HG03039 (cell line): ENCODE data around the gene ZNF496.
"Not testable (repeated sequence)": the region's sequence is repeated elsewhere in the genome, so short reads cannot be mapped to it uniquely, and the experiment has no call there.

Experiments used
- ATAC-seq: cut with Tn5 transposase; IDR thresholded peaks from one replicate; pipeline ENCODE4 v1.9.1; 2021; ENCODE audit warnings: mild to moderate bottlenecking, moderate library complexity; ENCODE audit not compliant: unreplicated experiment

The ZNF496 gene

DNA sequence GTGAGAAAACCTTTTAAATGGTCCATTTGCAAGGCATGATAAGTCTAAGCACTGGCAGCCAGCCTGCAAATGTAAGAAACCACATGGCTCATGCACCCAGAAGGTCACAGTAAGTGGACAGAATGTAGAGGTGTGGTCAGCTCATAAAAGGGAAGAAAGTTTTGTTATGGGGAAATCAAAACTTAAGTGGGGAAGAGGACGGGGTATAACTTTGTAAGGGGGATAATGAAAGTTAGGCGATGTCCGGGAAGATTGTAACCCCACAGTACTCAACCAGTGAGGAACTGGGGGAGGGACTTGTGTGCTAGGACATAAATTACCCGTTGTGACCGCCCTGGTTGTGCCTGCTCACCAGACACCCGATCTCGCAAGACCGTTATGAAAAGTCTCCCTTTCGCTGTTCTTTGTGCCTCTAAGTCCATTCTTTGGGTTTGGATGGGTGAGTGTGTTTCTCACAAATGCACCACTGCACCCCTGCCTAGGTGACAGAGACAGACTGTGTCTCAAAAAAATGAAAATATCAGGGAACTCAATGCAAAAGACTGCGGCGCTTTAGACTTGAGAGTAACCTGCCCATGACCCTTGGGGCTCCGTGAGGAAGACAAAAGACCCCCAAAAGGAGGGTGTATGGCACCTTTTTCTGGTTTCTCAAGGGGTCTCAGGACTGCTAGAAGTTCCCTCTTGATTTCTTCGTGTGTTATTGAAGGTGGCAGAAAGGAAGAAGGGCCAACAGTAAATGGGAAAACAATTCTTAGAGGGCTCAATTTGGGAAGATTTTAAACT is 28.6 kb upstream of the ZNF496 start:
- ATAC-seq = no peak

DNA sequence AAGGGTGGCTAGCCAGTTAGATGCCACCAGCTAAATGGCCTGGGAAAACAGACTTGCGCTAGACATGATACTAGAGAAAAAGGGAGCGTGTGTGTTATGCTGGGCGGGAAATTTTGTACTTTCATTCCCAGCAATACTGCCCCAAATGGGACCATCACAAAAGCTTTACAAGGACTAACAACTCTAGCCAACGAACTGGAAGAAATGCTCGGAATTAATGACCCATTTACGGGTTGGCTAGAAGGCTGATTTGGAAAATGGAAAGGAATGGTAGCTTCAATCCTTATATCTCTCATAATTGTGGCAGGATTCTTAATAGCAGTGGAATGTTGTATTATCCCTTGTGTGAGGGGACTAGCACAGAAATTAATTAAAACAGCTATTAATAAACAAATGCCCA is 27.9 kb upstream of the ZNF496 start:
- no peak for ATAC-seq

DNA sequence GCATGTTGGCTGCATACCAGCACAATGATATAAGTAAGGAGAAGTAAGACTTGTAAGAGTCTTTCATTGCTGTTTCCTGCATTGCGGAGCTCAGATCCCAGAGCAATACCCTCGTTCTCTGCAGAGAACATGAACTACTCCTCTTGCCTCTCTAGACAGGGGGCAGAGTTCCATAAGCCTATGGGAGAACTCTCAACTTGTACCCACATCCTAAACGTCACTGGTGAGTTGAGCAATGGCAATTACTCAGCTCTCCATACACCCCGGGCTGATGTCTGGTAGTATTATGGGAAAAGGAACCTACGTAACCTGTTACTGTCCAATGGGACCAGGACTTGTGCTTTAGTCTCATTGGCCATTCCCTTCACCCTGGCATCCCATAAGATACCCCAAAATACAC is 27.3 kb upstream of the ZNF496 start:
- no peak for ATAC-seq

DNA sequence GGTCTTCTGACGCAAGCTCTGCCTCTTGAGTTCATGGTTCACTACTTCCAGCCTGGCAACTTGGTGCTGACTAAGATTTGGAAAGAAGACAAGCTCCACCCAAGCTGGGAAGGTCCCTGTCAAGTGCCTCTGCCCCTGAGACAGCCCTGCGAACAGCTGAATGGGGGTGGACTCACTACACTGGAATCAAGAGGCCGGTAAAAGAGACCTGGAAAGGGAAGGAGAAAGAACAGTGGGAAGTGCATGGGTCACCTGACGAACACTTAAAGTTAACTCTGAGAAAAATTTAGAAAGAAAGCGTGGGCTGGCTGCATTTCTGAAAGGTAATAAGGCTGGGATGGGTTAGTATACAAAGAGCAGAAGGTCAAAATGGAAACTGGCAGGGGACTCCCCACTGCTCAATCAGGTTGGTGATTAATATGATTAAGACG is 26.1 kb upstream of the ZNF496 start:
- peak; percentile 91 for ATAC-seq

DNA sequence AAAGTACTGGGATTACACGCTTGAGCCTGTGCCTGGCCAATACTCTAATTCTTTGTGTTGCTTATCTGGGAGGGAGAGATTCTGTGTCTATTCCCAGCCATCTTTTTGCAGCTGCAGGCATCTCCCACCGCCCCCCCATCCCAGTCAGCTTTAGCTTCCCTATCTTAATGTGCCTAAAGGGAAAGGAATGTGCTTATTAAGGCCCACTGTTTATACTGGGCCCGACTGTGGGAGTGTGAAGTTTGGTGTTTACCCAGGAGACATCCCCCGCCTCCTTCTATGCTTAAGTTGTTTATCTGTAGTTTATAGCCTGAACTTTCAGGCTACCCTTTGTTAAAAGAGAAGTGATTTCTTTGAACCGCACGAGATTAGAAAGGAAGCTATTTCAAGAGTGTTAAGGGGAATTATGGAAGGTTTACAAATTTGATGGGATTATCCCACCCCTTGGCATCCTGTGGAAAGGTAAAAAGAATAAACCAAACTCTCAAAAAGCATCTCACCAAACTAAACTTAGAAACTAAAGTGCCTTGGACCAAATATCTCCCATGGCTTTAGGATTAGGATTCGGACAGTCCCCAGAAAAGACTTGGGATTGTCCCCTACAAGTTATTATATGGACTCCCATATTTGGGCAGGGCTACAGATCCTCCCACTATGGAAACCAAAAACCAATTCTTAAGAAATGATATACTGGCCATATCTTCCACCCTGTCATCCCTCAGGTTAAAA is 25.5 kb upstream of the ZNF496 start:
- ATAC-seq = no peak

DNA sequence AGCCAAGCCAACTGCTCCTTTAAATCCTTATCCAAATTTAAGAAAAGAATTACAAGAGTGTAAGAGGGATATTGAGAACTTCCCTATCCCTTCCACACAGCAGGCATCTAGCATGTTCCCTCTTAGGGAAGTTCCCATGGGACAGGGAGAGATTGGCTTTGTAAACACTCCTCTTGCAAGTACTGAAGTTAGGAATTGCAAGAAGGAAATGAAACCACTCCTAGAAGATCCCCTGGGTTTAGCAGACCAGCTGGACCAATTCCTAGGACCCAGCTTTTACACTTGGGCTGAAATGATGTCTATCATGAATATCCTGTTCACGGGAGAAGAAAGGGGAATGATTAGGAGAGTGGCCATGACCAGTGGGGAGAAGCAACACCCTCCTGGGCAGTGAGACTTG is 23.5 kb upstream of the ZNF496 start:
- ATAC-seq = not testable (repeated sequence)

DNA sequence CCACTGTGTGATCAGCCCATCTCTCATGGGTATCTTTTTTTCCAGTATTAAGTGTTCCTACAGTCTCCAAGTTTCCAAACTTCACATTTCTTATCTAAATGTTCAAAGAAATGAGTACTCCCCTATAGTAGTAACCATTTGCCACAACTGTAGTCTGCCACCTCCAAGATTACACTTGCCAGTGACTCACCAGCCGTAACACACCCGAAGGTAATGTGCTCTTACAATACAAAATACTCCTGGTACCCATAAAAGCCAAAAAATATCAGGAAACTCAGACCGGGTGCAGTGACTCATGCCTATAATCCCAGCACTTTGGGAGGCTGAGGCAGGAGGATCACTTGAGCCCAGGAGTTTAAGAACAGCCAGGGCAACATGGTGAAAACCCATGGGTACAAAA is 20.5 kb upstream of the ZNF496 start:
- no peak for ATAC-seq

DNA sequence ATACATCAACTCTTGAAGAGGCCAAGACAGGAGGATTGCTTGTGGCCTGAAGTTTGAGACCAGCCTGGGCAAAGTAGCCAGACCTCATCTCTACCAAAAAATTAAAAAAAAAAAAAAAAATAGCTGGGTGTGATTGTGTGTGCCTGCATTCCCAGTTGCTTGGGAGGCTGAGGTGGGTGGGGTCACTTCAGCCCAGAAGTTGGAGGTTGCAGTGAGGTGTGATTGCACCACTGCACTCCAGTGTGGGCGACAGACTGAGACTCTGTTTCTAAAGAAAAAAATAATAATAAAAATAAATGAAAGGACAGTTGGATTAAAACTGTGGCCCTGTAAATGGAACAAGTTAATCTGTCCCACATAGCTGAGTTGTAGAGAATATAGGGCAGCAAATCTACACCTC is 18.9 kb upstream of the ZNF496 start:
- ATAC-seq = no peak

DNA sequence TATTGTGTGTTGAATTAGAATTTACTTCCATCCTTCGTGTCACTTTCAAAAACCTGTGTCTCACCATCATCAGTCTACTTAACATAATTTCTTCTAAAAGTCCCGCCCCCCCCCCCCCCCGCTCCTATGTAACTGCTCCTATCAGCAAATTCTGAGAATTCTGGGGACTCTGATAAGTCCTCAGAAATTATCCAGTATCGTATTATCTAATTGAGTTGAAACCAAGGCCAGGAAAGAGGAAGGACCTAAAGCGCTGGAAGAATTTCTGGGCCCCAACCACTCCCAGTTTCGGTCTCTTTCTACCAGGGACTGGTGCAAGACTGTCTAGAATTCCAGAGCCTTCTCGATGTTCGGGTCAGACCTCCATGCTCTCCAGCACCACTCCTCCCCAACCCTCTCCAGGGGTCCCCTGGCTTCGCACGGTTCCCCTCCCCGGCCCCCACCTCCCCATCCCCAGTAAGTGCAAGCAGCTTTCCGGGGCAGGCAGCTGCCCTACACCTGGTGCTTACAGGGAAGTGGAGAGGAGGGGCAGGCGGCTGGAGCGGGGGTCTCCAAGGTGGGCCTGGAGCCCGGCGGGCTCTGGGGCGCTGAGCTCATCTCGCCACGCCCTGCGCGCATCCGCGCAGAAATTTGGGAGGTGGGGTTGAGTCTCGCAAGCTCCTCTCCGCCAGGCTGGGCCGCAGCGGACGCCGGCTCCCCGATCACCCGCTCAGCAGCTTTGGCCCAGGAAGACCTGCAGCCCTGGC is 16.0 kb upstream of the ZNF496 start:
- ATAC-seq = no peak

DNA sequence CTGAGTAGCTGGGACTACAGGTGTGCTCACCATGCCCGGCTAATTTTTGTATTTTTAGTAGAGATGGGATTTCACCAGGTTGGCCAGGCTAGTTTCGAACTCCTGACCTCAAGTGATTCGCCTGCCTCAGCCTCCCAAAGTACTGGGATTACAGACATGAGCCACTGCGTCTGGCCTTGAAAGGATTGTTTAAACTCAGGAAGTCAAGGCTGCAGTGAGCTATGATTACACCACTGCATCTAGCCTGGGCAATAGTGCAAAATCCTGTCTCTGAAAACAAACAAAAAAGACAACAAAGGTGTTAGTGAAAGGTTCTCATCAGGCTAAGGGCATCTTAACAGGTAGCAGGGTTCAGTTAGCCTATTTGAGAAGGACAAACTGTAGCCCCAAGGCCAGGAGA is 14.2 kb upstream of the ZNF496 start:
- no peak for ATAC-seq

DNA sequence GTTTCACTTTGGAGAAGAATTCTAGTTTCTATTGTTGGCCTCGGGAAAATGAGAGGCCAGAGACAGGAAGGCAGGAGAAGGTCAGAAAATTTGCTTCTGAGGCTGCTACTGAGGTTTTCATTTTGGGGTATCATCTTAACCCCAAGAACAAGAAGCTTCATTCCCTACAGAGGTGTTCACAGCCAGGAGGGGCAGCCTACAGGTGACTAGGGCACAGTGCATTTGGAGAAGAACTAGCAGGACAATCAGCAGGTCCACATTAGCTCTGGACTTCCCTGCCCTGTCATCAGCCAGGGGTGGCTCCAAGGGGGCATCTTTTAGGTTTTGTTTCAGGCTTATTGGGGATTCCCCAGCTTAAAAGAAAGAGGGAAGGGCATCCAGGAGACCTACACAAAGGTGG is 12.1 kb upstream of the ZNF496 start:
- no peak for ATAC-seq

DNA sequence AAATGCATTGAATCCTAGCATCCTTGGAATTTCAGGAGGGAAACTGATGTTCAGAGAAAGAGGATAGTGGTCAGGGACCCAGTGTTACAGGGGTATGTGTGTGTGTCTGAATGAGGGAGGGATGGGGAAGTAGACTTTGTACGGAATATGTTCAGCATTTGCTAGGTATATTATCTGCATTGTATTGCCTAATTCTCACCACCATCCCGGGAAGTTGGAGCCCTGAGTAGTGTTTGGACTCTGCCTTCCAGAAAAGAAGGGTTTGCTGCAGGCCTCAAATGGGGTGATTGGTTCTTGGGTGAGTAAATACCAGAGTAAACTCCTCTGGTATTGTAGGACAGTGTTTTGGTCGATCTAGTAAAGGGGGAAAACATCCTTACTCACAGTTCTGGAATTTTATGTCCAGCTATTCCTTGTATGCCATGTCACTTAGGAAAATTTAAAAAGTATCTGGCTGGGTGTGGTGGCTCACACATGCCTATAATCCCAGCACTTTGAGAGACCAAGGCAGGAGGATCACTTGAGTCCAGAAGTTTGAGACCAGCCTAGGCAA is 7.1 kb upstream of the ZNF496 start:
- ATAC-seq = no peak

DNA sequence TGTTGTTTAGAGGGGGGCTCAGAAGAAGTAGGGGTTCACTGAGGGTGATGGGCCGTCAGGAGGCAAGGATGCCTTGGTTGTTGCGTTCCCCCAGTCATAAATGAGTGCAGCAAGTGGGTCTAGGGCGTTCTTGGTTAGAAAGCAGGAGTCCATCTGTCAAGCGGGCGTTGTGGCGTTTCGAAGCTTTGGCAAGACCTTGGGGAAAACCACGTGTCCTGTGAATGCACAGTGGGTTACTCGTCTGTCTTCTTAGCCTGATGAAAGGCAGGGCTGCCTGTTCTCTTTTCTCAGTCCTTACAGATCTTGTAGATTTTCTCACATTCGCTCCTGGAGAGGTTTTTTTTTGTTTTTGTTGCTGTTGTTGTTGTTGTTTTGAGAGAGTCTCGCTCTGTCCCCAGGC is 6.3 kb upstream of the ZNF496 start:
- ATAC-seq = no peak

DNA sequence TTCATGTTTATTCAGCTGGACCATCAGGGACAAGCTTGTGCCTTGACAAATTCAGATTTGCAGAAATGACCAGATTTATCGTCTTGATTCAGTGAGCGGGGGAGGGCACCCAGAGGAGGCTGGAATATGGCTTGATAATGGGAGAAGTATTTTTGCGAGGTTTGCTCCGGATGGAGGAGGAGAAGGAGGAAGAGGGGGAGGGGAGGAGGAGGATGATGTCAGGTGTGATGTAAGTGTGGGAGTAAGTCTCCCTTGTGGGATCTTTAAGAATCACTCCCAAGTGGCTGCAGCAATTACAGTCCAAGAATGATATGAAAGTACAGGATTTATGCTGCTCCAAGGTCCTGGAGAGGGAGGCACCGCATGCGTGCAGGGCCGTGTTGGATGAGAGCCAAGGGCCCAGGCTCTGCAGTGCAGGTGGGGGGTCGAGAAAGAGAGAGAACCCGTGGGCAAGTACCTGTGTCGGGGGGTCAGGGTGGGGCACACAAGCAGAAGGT is 5.6 kb upstream of the ZNF496 start:
- ATAC-seq = no peak

DNA sequence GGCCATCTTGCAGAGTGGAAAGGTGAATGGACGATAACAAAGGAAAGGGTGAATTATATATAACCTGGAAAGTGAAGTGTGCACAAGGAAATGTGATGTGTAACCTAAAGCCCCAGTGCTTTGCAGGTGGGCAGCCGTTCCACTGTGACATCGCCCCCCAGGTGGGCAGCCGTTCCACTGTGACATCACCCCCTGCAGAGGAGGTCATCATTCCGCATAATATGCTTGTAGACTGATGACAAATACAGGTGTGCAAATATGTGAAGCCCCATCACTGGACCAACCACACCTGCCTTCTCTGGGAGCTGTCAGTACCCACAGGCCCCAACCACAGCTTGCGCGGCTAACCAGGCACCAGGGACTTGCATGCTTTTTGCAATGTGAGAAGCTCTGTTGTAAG is 4.7 kb upstream of the ZNF496 start:
- no peak for ATAC-seq

DNA sequence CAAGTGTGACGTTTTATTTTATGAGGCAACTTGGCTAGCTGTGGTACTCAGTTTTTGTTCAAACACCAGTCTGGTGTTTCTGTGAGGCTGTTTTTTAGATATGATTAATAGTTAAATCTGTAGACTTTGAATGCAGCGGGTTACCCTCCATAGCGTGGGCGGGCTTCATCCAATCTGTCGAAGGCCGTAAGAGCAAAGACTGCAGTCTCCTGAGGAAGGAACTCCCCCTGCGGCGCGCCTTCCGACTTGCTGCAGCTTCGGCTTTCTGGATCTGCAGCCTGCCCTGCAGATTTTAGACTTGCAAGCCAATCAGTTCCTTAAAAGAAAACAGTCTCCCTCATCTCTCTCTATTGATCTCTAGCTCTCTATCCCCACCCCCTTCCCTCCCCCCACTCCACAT is 4.2 kb upstream of the ZNF496 start:
- no peak for ATAC-seq

DNA sequence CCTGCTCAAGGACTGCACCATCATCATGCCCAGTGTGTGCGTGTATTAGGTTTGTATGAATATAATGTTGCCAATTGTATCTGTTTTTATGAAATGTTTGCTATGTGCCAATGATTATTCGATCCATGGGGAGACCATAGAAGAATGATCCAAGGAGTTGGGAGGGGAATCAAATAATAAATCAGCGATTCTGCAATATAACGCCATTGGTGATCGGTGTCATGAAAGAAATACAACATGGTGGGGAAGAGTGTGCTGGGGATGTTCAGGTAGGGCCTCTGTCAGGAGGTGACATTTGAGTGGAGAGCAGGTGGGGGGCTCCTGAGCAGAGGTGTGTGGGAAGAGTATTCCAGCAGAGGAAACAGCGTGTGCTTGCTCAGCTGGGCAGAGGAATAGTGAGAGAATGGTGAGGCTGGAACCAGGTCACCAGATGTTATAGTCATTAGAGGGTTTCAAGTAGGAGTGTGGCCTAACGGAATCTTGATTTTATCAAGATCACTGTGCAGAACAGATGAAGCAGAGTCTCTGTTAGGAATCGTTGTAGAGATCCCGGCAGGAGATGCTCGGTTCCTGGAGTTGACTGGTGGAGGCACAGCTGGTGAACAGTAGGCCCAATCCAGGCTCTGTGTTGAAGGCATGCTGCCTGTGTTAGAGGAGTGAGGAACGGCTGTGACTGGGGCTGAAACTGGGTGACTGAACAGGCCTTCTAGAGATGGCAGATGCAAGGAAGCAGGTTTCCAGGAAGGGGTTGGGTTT is 2.9 kb upstream of the ZNF496 start:
- no peak for ATAC-seq

DNA sequence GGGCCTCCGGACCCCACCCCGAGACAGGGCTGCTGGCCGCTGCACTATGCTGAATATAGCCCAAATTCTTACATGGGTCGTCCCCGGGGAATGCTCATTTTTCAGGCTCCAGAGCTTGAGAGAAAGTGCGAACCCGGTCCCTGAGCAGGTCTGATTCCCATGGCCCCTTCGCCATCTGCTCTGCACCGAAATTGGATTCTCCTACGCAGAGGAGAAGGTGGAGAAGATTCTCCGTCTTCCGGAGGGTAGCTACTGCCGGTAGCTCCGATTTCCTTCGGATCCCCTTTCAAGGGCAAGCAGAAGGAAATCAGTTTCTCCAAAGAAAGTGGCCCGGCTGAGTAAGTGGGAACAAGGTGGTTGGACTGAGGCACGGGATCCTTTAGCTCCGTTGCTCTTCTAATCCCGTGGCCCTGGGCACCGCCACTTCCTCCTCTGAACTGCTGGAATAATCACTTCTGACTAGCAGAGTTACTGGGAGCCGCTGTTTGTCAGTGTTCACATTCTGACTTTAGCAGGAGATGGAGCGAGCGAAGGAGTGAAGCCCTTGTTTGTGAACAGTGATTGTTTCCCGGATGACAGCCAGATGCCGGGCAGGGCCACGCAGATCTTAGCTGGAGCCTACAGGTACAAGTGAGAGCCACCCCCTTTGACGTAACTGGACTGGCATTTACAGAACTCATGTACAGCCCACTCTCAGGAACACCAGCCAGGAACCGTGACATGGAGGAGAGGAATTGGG is 1.1 kb upstream of the ZNF496 start:
- ATAC-seq = no peak

DNA sequence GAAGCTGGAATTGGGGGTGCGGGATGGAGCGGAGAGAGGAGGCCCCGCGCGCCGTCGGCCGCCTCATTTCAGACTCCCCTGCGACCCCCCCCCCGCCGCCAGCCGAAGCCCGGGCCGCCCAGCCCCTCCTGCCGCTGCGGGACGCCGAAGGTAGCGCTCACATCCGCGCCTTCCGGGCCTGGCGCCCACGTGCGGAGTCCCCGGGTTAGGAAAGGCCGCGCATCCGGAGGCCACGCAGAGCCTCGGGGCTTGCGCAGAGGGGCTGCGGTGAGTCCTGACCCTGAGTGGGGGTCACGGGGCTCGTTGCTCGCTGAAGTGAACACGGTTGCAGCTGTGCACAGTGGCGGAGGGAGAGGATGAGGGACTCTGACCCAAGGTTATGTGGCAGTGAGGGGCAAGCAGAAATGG is 552 bp upstream of the ZNF496 start:
- peak; percentile 33 for ATAC-seq

DNA sequence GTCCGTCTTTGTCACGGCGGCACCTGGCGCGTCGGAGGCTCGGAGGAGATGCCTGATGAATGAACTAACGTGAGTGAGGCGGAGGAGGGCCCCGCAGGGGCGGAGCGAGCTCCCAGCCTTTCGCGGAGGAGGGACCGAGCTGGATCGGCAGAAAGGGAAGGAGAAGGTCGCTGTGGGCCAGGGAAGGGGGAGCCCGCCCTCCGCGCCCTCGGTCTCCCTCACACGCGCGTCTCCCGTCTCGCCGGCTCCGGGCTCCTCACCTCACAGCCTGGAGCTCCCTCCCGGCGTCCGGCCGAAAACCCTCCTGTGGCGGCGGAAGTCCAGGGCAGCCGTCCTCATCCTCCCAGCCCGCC is 519 bp downstream of the ZNF496 start:
- ATAC-seq = peak; percentile 59
